CD4-positive, CD25-positive, alpha-beta regulatory T cell (primary cell): Measurements from ENCODE around the gene SPDYC. TPM values are rescaled to one million over a fixed set of nuclear protein-coding genes. Genes with fewer than 3 reads are reported as not detected.

Source experiments
- ATAC-seq, 2 donors: fragments of 150-1000 bp; cut with Tn5 transposase; one replicate each; pipeline ENCODE4 v1.10.0; 2021; ENCODE audit warnings: low read depth in 2 of 2, moderate number of reproducible peaks in 2 of 2, moderate library complexity in 1 of 2
- DNase-seq, 3 donors: peaks; one replicate each; pipeline versions ENCODE4 v3.0.0 to v3.0.0-alpha.2; 2012 to 2022; ENCODE audit warnings: mixed read lengths in 1 of 3
- H3K27ac ChIP-seq: one replicate; pipeline ENCODE4 v1.7.0; 2013; ENCODE audit warnings: mild to moderate bottlenecking, low read length; ENCODE audit not compliant: insufficient read depth, poor library complexity, severe bottlenecking
- H3K27me3 ChIP-seq: one replicate; pipeline ENCODE4 v1.7.0; 2013; ENCODE audit warnings: low read length; ENCODE audit not compliant: control insufficient read depth, insufficient read depth
- H3K36me3 ChIP-seq: one replicate; pipeline ENCODE4 v1.7.0; 2013; ENCODE audit warnings: mild to moderate bottlenecking, low read length, moderate library complexity; ENCODE audit not compliant: control insufficient read depth, insufficient read depth
- H3K4me1 ChIP-seq: 2 replicates; pipeline ENCODE4 v1.7.0; 2013; ENCODE audit warnings: mild to moderate bottlenecking, low read length; ENCODE audit not compliant: insufficient read depth, control insufficient read depth, poor library complexity, severe bottlenecking
- H3K4me3 ChIP-seq: one replicate; pipeline ENCODE4 v1.7.0; 2013; ENCODE audit warnings: low read depth, mild to moderate bottlenecking, low read length, moderate library complexity
- H3K9me3 ChIP-seq, 2 experiments: 1 replicate in 1 of 2; 2 replicates in 1 of 2; pipeline ENCODE4 v1.7.0; 2013; ENCODE audit warnings: low read length in 2 of 2, mild to moderate bottlenecking in 1 of 2, moderate library complexity in 1 of 2; ENCODE audit not compliant: control insufficient read depth in 2 of 2
- H3K27ac Mint-ChIP-seq, 3 donors: one replicate each; pipeline ENCODE4 v1.8.0; 2020 to 2022; ENCODE audit warnings: mild to moderate bottlenecking in 3 of 3, mixed read lengths in 3 of 3, moderate library complexity in 2 of 3
- H3K27me3 Mint-ChIP-seq: one replicate; pipeline ENCODE4 v1.8.0; 2022; ENCODE audit warnings: mild to moderate bottlenecking, mixed read lengths
- H3K36me3 Mint-ChIP-seq: one replicate; pipeline ENCODE4 v1.8.0; 2020; ENCODE audit warnings: mixed read lengths
- H3K4me1 Mint-ChIP-seq, 4 donors: one replicate each; pipeline ENCODE4 v1.8.0; 2020 to 2022; ENCODE audit warnings: mixed read lengths in 4 of 4, mild to moderate bottlenecking in 1 of 4
- H3K4me3 Mint-ChIP-seq, 4 donors: one replicate each; pipeline ENCODE4 v1.8.0; 2020 to 2022; ENCODE audit warnings: mild to moderate bottlenecking in 4 of 4, mixed read lengths in 4 of 4, moderate library complexity in 3 of 4
- H3K9me3 Mint-ChIP-seq, 7 donors: one replicate each; pipeline ENCODE4 v1.8.0; 2020 to 2022; ENCODE audit warnings: mixed read lengths in 7 of 7, mild to moderate bottlenecking in 3 of 7, moderate library complexity in 2 of 7
- polyA plus RNA-seq, 4 donors: library from polyadenylated mRNA; unstranded; fragments of 300-500 nt; fragmentation: Illumina TruSeq; gene quantifications; one replicate each; pipeline ENCODE4 v1.2.3, GENCODE V29; 2021
- total RNA-seq: library from RNA; stranded (reverse); gene quantifications from one replicate; pipeline ENCODE4 v1.2.3, GENCODE V29; 2022

SPDYC gene
- total and polyA plus RNA-seq, 5 donors from 2014 or later, result not detected

DNA sequence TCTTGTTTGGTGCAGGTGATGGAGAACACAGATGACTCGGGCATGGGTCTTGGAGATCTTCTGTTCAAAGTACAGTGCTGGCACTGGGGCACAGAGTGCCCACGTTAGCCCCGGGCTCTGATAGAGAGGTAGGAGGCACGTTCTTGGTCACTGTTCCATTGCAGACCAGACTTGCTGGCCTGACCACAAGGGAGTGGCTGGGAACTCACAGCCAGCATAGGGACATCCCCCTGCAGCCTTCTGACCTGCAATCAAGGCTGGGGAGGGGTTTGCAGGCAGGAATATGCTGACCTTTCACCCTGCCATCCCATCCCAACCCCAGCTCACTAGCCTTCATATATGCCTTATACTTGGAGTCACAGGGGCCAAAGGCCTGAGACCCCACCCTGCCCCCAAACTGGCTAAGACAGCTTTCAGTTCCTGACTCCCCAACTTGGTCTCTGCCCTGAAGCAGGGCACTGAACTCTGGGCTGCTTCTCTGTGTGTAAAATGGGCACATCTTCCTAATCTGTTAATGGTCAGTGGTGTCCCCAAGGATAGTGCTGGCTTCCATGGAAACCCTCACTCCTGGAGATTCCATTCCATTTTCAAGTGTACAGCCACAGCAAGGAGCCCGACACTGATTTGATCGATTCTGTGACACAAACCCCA is 43.3 kb upstream of the SPDYC start:
- no peaks in the 10 kb centered on the region for H3K27me3 ChIP-seq
- ATAC-seq (no peak), DNase-seq (no peak)
- no peak overlapping the region for H3K4me3 ChIP-seq
- Mint-ChIP-seq H3K27me3 (no peaks in the 10 kb centered on the region), H3K4me1 (peaks cover 6 to 28% (median 13%) of the 10 kb centered on the region in 4 donors), H3K9me3 (peaks cover 0 to 1% (median 0%) of the 10 kb centered on the region in 7 donors), H3K27ac (peak overlapping the region in 2 of 3 donors; percentile 48 to 70), H3K36me3 (peaks cover 24% of the 10 kb centered on the region), H3K4me3 (peak overlapping the region in 2 of 4 donors; percentile 76 to 78)
- peaks cover 11% of the 10 kb centered on the region for H3K4me1 ChIP-seq
- H3K36me3 ChIP-seq, result peaks cover 72% of the 10 kb centered on the region
- no peaks in the 10 kb centered on the region for H3K9me3 ChIP-seq
- no peak overlapping the region for H3K27ac ChIP-seq

DNA sequence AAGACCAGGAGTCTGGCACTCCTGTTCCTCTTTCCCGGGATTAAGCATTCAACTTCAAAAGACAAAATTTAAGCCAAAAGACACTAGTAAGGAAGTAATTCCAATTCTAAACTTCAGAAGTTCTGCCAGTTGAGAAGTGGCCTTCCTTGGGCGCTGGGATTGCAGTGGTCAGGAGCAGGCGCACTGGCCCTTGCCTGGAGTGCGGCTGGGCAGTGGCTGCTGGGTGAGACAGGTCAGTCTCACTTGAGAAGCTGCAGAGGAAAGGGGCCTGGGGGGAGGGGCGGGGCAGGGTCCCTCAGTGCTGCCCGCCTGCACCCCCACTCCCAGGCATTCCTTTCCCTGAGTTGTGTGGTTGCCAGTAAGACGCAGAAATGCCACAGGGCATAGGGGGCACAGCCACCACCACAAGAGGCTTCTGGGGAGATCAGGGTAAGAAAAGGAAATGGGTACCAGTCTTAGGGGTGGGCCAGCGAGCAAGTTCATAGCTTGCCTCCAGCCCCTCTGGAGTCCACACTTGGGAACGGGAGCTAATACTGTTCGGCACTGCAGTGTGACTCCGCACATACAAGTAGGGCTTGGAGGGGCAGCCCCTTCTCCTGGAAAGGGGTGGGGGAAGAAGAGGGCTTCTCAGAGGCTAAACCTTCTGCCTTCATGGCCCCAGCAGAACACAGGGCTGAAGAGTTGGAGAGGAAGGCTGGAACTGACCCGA is 42.4 kb upstream of the SPDYC start:
- peaks cover 0 to 28% (median 9%) of the 10 kb centered on the region in 4 donors for H3K4me1 Mint-ChIP-seq
- H3K36me3 ChIP-seq, result peaks cover 80% of the 10 kb centered on the region
- H3K9me3 ChIP-seq, result no peaks in the 10 kb centered on the region
- no peak overlapping the region for H3K4me3 ChIP-seq
- H3K4me1 ChIP-seq, result peaks cover 16% of the 10 kb centered on the region
- DNase-seq, result no peak
- H3K36me3 Mint-ChIP-seq, result peaks cover 16% of the 10 kb centered on the region
- no peak overlapping the region for H3K27ac ChIP-seq
- H3K27me3 Mint-ChIP-seq, result no peaks in the 10 kb centered on the region
- H3K27ac Mint-ChIP-seq, result no peak overlapping the region
- ATAC-seq, result no peak
- H3K9me3 Mint-ChIP-seq, result no peaks in the 10 kb centered on the region
- H3K4me3 Mint-ChIP-seq, result peak overlapping the region in 1 of 4 donors; percentile 78
- H3K27me3 ChIP-seq, result no peaks in the 10 kb centered on the region

DNA sequence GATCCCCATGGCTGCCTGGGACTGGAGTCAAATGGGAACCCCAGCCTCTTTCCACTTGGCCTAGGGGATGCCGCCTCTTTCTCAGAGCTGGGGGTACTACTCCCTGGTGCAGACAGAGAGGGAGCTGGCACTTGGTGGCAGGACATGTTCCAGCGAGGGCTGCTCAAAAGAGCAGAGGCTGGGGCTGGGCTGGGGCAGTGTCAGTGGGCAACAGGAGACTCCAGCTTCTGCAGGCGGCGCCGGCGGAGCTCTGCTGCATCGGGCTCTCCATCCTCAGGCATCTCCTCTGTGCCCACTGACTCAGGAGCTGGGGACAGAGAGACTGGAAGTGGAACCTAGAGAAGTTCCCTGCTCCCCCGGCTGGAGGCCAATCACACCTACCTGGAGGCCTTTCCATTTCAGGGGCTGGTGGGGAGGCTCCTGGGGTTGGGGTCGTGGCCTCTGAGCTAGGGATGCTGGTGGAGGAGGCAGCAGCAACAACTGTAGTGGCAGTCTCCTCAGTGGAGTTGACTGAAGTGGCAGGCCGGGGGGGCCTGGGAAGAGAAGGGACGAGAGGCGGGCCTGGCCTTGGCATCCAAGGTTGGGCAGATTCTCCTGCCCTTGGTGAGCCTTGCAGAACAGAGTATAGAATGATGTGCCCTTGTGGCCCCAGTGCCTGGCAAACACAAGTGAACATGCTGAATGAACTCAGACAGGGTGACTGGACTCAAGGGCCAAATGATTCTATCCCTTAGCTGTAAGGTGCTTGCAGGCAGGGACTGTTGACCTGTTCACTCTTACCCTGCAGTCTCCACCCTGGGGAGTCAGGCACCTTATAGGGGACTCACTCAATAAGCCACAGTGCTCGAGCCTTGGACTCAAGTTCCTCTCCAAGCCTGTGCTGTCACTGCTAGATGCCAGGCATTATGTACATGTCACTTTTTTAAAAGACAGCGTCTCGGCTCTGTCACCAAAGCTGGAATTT is 41.6 kb upstream of the SPDYC start:
- no peaks in the 10 kb centered on the region for H3K9me3 Mint-ChIP-seq
- H3K27ac Mint-ChIP-seq, result peak overlapping the region in 1 of 3 donors; percentile 32
- peaks cover 0 to 28% (median 11%) of the 10 kb centered on the region in 4 donors for H3K4me1 Mint-ChIP-seq
- H3K9me3 ChIP-seq, result no peaks in the 10 kb centered on the region
- ATAC-seq (no peak), DNase-seq (no peak)
- H3K36me3 Mint-ChIP-seq, result peaks cover 16% of the 10 kb centered on the region
- H3K36me3 ChIP-seq, result peaks cover 80% of the 10 kb centered on the region
- no peaks in the 10 kb centered on the region for H3K27me3 ChIP-seq
- H3K4me3 ChIP-seq, result no peak overlapping the region
- no peak overlapping the region for H3K27ac ChIP-seq
- no peaks in the 10 kb centered on the region for H3K27me3 Mint-ChIP-seq
- peaks cover 19% of the 10 kb centered on the region for H3K4me1 ChIP-seq
- H3K4me3 Mint-ChIP-seq, result peak overlapping the region in 1 of 4 donors; percentile 78

- H3K4me1 Mint-ChIP-seq, result peaks cover 0 to 26% (median 12%) of the 10 kb centered on the region in 4 donors
- H3K27me3 Mint-ChIP-seq, result no peaks in the 10 kb centered on the region
- ATAC-seq (no peak), DNase-seq (no peak)
- Histone ChIP-seq H3K27me3 (no peaks in the 10 kb centered on the region), H3K9me3 (no peaks in the 10 kb centered on the region), H3K4me3 (no peak overlapping the region), H3K4me1 (peaks cover 26% of the 10 kb centered on the region), H3K27ac (no peak overlapping the region), H3K36me3 (peaks cover 73% of the 10 kb centered on the region)
- no peaks in the 10 kb centered on the region for H3K9me3 Mint-ChIP-seq
- no peak overlapping the region for H3K4me3 Mint-ChIP-seq
- H3K27ac Mint-ChIP-seq, result peak overlapping the region in 1 of 3 donors; percentile 89
- peaks cover 16% of the 10 kb centered on the region for H3K36me3 Mint-ChIP-seq
Measured at GRCh38 chr11:65129649-65130441, 40.2 kb upstream of the SPDYC start.

- H3K27ac ChIP-seq, result no peak overlapping the region
- H3K9me3 ChIP-seq, result no peaks in the 10 kb centered on the region
- H3K4me3 ChIP-seq, result no peak overlapping the region
- peaks cover 63% of the 10 kb centered on the region for H3K36me3 ChIP-seq
- Mint-ChIP-seq H3K36me3 (peaks cover 16% of the 10 kb centered on the region), H3K4me1 (peaks cover 0 to 34% (median 16%) of the 10 kb centered on the region in 4 donors), H3K9me3 (no peaks in the 10 kb centered on the region), H3K27me3 (no peaks in the 10 kb centered on the region), H3K27ac (peak overlapping the region in 2 of 3 donors; percentile 47 to 69), H3K4me3 (peak overlapping the region in 3 of 4 donors; percentile 67 to 86 (median 75))
- no peak for DNase-seq
- peaks cover 32% of the 10 kb centered on the region for H3K4me1 ChIP-seq
- H3K27me3 ChIP-seq, result no peaks in the 10 kb centered on the region
- ATAC-seq, result no peak
Measured at GRCh38 chr11:65130631-65131416, 39.2 kb upstream of the SPDYC start.

GRCh38 chr11:65131417-65131776 is 38.6 kb upstream of the SPDYC start:
- Mint-ChIP-seq H3K36me3 (peaks cover 15% of the 10 kb centered on the region), H3K4me3 (peak overlapping the region in 3 of 4 donors; percentile 21 to 86 (median 75)), H3K9me3 (peaks cover 0 to 2% (median 0%) of the 10 kb centered on the region in 7 donors), H3K27ac (peak overlapping the region in 1 of 3 donors; percentile 47), H3K27me3 (no peaks in the 10 kb centered on the region), H3K4me1 (peaks cover 6 to 40% (median 21%) of the 10 kb centered on the region in 4 donors)
- ATAC-seq, result no peak
- Histone ChIP-seq H3K4me1 (peaks cover 38% of the 10 kb centered on the region), H3K27ac (no peak overlapping the region), H3K27me3 (no peaks in the 10 kb centered on the region), H3K4me3 (no peak overlapping the region), H3K36me3 (peaks cover 57% of the 10 kb centered on the region), H3K9me3 (no peaks in the 10 kb centered on the region)
- no peak for DNase-seq
